Activated CD4-positive, alpha-beta T cell treated with anti-CD3 and anti-CD28 coated beads, Interleukin-2, Interleukin-6, amounts not matched to agents 100 ng/mL and 50 ng/mL, durations not matched to agents 16 hours and 8 hours (primary cell): ENCODE data around the gene KIF5B.
"Not testable (repeated sequence)": the region's sequence is repeated elsewhere in the genome, so short reads cannot be mapped to it uniquely, and the experiment has no call there.

Experiments used
- DNase-seq: peaks from one replicate; pipeline ENCODE4 v3.0.0-alpha.2; 2020

KIF5B gene

GRCh38 chr10:32056136-32057035, at the start of gene KIF5B:
TSS of gene KIF5B (minus strand) at chr10:32056425. CDS start at chr10:32055973, 452 bp downstream.
- DNase-seq: peak; percentile 94

DNA sequence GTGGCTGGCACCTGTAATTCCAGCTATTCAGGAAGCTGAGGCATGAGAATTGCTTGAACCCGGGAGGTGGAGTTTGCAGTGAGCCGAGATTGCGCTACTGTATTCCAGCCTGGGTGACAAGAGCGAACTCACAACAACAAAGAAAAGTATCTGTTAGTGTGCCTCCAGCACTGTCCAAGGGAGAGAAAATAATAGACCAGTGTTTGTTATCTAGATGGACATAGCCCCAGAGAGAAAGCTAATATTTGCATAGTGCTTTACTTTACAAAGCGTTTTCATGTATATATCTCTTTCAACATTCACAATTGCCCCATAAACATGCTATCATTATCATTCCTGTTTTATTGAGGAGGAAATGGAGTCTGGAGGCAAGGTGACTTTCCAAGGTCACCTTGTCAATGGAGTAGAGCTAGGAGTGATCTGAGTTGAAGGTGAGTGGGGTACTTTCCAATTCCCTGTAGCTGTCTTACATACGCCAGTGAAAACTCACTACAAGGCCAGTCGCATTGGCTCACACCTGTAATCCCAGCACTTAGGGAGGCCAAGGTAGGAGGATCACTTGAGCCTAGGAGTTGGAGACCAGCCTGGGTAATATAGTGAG, 49.7 kb upstream of the KIF5B start:
- no peak for DNase-seq

DNA sequence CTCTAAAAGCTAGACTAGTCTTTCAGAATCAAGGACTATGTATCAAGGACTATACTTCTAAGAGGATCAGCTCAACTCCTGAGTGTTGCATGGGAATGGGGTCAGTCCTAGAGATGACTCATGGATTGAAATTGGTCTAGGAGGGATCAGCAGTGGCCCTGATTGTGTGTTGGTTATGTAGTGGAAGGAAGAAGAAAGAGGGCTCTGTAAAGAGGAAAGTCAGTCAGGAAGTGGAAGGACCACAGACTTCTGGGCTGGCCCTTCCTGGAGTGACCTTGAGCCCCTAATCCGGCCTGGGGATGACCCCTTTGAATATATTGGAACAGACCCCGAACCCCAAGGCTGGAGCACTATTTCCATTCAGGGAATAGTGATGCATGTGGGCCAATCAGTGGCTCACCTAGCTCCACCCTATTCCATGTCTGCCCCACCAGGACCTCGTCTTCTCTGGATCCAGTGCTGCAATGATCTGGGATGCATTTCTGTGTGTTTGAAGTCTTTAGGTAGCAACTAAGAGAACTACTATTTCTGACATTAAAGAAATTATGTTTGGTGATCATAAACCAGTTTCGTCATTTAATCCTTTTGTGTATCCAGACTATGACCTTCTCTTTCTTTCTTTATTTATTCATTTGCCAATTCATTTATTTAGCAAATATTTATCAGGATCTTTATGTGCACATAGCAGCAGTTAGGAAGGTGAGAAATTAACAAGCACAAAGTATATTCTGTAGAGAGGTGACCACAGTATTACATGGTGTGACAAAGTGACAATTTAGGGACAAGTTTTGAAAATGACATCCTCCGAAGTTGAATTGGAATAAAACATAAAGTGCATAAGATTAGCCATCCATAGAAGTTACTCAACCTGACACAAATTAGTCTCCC, 48.6 kb upstream of the KIF5B start:
- no peak for DNase-seq

DNA sequence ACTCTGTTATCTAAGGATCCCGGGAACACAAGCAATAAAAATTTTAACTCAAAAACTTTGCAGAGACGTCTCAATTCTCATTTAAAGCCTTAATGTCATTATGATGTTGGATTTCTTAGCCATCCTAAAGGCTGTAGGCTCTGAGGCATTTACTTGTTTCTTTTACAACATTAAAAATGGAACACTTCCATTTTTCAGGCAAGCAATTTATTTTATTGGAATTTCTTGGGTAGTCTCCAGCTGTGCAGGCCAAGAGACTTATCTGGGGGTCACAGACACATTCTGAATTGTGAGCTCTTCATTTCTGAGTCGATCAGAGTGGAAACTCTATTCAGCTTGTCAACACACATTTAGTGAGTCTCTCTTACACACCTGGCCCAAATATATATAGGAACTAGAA, 48.0 kb upstream of the KIF5B start:
- no peak for DNase-seq

- DNase-seq: no peak
These were observed 47.5 kb upstream of the KIF5B start for GRCh38 chr10:32103721-32104120.

GRCh38 chr10:32098566-32099259, 42.5 kb upstream of the KIF5B start:
- DNase-seq: not testable (repeated sequence)

- DNase-seq: no peak
These were observed 39.0 kb upstream of the KIF5B start for GRCh38 chr10:32095116-32095733.

GRCh38 chr10:32093650-32094049, 37.4 kb upstream of the KIF5B start:
- no peak for DNase-seq

DNA sequence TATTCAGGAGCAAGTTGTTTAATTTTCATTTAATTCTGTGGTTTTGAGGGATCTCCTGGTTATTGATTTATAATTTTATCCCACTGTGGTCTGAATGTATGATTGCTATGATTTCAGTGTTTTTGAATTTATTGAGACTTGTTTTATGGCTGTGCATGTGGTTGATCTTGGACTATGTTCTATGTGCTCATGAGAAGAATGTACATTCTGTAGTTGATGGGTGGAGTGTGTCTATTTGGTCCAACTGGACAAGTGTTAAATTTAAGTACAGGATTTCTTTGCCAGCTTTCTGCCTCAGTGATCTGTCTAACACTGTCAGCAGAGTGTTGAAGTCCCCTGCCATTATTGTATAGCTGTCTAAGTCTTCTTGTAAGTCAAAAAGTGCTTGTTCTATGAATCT, 34.8 kb upstream of the KIF5B start:
- DNase-seq: no peak

- DNase-seq: no peak
These were observed 28.1 kb upstream of the KIF5B start for GRCh38 chr10:32084185-32084851.

DNA sequence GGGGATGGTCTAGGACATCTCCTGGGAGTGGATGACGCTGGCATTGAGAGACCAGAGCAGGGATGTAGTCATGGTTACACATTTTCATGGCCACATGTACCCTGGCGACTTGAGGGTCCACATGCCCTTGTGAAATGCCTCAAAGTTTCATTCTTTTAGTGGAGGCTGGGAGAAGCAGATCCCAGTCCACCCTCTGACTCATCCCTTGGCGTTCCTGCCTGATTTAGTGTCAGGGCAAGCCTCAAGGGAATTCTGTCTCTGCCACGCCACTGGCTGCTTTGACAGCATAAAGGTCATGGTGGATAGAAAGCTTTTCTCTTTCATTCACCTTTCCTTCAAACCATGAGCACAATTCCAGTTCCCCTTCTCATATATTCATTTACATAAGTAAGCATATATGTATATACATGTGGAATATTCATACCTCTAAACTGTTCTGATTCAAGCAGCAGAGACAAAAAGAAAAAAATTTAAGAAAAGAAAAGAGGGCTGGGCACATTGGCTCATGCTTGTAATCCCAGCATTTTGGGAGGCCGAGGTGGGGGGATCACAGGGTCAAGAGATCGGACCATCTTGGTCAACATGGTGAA, 21.8 kb upstream of the KIF5B start:
- no peak for DNase-seq

DNA sequence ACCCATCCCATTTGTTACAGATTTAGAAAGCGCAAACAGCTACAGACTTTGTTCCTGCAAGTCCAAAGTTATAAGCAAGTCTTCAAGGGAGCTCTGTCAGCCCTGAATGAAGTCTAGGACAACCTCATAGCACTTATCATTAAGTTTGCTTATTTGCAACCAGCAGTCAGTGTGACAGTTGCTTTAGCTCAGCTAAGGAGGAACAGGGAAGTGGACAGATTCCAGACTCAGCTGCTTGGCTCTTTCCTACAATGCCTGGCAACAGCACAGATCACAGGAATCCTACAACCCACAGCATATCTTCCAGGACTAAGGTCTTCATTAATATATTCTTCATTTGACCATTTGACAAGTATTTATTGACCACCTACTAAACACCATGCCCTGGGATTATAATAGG, 17.4 kb upstream of the KIF5B start:
- DNase-seq: no peak

GRCh38 chr10:32073128-32073527, 16.9 kb upstream of the KIF5B start:
- DNase-seq: no peak

DNA sequence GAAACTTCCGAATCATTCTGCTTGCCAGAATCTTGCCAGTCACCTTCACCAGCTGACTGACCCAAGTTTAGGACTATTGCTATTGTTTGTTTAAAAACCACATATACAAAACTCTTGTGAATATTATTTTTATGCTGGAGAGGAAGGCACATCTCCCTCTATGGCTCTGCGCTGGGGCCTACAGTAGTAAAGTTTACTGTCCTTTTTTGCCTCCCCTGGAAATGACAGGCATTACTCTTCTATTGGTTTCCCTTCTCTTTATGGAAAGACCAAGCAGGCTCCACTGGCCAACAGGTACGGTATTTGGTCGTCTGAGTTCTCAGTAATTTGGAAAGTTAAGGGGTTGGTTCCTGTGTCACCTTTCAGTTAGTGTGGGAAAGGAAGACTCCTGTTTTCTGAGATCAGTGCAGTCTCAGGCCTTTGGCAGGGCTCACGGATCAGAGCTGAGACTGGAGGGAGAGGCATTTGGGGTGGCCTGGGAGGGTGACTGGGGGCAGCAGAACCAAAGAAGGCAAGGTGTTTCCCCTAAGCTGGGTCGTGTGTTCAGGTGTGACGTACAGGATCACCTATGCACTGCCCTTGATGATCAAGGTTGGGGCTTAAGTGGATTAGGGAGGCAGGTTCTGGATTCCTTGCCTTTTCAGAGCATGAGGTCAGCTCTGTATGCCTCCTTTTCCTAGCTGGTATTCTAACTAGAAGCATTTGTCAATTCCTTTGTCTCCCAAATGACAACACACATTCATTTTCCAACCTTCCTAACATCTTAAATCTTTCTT, 16.0 kb upstream of the KIF5B start:
- no peak for DNase-seq

DNA sequence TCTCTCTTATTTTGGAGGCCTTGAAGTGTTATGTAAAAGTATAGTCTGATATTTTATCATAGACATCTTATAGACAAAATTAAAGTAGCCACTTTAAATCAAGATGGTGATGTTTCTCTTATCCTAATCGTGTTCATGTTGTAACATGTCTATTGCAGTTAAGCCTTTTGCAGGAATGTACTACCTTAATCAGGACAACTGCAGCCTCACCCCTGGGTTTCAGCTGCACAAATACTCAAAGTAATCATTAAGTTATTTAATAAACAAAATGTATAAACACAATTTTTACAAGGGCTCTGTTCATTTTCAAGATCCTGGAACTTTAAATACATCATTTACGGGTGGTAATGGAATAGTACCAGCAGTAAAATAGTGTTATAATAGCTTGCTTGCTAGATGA, 14.4 kb upstream of the KIF5B start:
- no peak for DNase-seq

- no peak for DNase-seq
These were observed 12.3 kb upstream of the KIF5B start for GRCh38 chr10:32068569-32068968.

DNA sequence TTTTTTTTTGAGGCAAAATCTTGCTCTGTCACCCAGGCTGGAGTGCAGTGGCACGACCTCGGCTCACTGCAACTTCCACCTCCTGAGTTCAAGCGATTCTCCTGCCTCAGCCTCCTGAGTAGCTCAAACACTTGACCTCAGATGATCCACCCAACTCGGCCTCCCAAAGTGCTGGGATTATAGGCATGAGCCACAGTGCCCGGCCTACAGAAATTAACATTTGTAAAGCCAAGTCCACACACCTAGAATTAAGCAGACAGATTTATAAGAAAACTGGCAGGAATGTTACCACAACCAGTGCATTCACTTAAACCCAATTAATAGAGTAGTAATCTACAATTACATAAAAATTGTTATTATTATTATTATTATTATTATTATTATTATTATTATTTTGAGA, 11.7 kb upstream of the KIF5B start:
- not testable (repeated sequence) for DNase-seq

- no peak for DNase-seq
These were observed 9.6 kb upstream of the KIF5B start for GRCh38 chr10:32065856-32066255.

DNA sequence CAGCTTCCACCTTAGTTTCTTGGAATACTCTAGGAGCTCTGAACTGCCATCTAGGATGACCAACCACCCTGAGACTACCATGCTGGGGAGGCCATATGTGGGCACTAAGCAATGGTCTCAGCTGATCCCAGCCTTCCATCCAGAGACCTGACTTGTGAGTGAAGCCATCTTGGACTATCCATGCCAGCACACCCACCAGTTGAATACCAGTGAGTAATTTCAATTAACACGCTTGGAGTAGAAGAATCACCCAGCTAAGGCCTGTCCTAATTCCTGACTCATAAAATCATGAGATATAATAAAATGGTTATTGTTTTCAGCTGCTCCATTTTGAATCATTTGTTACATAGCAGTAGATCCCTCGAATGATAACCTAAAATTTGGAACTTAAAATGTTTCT, 5.2 kb upstream of the KIF5B start:
- no peak for DNase-seq

- DNase-seq: no peak
These were observed 4.1 kb upstream of the KIF5B start for GRCh38 chr10:32060347-32060746.

- no peak for DNase-seq
These were observed 3.2 kb upstream of the KIF5B start for GRCh38 chr10:32059472-32059871.
